ENCODE results near the gene PRSS21. TPM values are rescaled to one million over a fixed set of nuclear protein-coding genes. Genes with fewer than 3 reads are reported as not detected.

Gene PRSS21
- total RNA-seq, 4 donors from 2014 or later: 0.68 TPM; not detected in 3

DNA sequence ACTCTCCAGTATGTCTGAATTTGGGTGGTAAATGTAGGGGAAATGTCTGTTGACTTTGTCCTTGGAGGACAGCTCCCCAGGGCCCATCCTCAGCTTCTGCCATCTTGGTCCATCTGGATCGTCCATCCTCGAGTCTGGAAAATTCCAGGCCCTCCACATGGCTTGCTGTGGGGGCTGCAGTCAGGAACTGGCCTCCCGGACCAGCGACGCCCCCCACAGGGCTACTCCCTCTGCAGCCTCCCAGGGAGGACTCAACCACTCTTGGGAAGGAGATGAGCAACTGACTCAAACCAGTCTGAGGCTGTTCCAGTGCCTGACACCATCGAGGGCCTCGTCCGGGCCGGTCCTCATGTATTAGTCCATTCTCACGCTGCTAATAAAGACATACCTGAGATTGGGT lies 7.6 kb downstream of the PRSS21 start:
- TF ChIP-seq, protein P1, sequence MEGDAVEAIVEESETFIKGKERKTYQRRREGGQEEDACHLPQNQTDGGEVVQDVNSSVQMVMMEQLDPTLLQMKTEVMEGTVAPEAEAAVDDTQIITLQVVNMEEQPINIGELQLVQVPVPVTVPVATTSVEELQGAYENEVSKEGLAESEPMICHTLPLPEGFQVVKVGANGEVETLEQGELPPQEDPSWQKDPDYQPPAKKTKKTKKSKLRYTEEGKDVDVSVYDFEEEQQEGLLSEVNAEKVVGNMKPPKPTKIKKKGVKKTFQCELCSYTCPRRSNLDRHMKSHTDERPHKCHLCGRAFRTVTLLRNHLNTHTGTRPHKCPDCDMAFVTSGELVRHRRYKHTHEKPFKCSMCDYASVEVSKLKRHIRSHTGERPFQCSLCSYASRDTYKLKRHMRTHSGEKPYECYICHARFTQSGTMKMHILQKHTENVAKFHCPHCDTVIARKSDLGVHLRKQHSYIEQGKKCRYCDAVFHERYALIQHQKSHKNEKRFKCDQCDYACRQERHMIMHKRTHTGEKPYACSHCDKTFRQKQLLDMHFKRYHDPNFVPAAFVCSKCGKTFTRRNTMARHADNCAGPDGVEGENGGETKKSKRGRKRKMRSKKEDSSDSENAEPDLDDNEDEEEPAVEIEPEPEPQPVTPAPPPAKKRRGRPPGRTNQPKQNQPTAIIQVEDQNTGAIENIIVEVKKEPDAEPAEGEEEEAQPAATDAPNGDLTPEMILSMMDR (IDR thresholded peaks at IDR 0.05; ENCODE audit: low read depth): no peak

DNA sequence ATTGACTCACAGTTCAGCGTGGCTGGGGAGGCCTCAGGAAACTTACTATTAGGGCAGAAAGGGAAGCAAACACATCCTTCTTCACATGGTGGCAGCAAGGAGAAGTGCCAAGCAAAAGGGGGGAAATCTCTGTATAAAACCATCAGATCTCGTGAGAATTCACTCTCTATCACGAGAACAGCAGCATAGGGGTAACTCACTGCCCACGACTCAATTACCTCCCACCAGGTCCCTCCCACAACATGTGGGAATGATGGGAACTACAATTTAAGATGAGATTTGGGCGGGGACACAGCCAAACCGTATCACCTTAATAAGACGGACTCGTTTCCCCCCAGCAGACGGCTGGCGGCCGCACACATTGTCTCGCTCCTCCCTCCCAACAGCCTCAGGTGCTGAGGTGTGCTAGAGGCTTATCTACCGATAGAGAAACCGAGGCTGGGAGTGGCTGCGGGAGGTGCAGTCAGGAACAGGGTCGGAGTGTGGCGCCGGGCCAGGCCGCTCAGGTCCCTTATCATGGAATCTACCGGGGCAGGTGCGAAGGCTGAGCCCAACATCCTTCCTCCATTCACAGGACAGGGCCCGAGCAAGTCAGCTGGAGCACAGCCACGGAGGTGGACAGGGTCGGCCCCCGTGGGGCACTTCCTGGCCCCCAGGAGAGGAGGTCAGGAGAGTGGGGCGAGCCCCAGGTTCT lies 8.2 kb downstream of the PRSS21 start:
- TF ChIP-seq, protein P1 (IDR thresholded peaks at IDR 0.05; ENCODE audit: low read depth): no peak

DNA sequence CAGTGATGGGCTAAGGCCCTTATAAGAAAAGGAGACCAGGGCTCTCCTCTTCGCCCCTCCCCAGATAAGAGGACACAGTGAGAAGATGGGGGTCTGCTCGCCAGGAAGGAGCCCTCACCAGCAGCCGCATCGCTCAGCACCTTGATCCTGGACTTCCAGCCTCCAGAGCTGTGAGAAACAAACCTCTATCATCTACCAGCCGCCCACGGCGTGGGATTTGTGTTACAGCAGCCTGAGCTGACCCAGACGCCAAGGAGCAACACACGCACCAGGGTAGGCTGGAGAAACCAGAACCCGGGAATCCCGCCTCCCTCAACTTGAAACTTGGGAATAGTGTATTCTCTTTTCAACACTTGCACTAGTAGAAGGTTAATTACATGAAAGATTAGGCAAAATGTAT lies 8.9 kb downstream of the PRSS21 start:
- TF ChIP-seq, protein P1 (IDR thresholded peaks at IDR 0.05; ENCODE audit: low read depth): no peak

DNA sequence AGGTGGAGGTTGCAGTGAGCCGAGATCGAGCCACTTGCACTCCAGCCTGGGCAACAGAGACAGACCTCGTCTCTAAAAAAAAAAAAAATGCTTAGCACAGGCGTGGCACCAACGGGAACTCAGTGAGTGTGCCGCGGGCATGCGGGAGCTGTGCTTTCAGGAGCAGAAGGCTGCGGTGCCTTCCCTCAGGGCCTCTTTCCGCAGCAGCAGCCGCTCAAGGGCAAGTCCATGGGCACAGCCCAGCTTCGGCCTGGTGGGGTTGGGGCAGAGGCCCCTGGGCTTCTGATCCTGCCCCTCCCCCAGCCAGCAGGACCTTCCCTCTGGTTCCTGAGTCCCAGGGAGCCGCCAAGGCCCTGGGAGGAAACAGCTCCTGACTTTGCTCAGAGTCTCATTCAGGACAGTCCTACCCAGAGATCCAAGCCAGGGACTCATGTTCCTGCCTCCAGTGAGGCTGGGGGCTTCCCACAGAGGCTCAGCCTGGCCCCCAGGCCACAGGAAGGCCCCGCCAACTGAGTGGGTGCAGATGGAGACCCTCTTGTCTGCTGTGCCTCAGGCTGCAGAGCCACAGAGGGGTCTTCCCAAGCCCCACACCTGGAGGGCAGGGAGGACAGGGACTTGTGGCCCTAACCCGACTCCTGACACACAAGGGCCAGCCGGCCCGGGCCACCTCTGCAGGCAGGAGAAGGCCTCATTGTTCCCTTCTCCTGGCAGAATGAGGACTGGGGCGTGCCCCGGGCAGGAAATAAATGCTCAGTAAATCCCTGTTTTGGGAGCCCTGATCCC lies 9.7 kb downstream of the PRSS21 start:
- TF ChIP-seq, protein P1 (IDR thresholded peaks at IDR 0.05; ENCODE audit: low read depth): no peak

DNA sequence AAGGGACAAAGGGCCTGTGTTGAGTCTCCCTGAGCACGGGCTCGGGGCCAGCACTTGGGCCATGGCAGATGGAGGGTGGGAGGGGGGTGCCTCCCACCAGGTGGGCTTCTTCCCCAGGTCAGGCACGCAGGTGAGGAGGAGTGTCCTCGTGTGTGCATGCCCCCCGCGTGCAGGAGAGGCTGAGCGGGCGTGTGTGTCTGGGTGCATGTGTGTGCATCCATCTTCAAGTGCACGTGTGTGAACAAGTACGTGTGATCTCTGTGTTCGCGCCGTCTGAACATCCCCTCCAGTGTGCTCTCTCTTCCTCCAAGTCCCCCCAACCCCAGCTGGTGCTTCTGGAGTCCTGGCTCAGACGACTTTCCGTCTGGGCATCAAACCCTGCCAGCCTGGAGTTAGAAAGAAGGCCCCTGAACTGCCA lies 10.3 kb downstream of the PRSS21 start:
- TF ChIP-seq, protein P1 (IDR thresholded peaks at IDR 0.05; ENCODE audit: low read depth): no peak

DNA sequence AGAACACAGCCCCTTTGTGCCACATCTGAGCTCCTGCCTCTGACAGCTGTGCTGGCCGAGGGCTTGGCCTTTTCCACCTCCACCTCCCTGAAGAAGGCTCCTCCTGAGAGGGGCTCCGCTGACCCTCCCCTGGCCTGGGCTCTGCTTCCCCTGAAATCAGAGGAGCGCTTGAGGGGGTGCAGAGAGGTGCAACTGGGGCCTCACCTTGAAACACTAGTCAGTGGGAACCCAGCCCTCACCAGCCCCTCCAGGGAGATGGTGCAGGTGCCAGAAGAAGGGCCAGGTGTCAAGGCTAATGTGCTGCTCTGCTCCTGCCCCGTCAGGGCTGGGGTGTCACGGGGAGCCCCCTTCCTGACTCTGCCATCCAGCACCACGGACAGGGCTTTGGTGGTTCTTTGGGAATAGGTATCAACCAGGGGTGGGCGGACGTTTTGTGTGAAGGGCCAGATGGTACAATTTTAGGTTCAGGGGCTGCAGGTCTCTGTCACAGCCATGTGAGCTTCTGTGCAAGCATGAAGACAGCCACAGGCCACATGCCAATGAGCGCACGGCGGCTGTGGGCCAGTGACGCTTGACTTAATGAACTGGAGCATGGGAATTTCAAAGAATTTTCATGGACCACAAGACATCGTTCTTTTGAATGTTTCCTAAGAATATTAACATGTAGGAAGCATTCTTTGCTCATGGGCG lies 10.9 kb downstream of the PRSS21 start:
- TF ChIP-seq, protein P1 (IDR thresholded peaks at IDR 0.05; ENCODE audit: low read depth): no peak

DNA sequence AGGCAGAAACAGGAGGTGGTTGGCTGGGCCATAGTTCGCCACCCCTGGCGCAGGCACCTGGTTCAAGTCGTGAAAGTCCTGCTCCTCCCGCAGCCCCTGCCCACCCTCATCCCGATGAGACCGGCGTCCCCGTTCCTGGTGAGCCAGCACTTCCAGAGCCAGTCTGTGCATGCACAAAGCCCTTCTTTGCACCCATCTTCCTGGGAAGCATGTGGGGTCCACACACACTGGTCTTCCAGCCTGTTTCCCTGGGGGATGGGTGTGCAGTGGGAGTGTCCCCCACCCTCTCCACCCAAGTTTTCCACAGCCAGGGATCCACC lies 11.4 kb downstream of the PRSS21 start:
- TF ChIP-seq, protein P1 (IDR thresholded peaks at IDR 0.05; ENCODE audit: low read depth): no peak
